Spleen (tissue), 11 donors: ENCODE results near the gene LRRC4B. TPM values are rescaled to one million over a fixed set of nuclear protein-coding genes. Genes with fewer than 3 reads are reported as not detected.

Experiments used
- DNase-seq: peaks from one replicate; pipeline ENCODE4 v3.0.0-alpha.2; 2020
- H3K27ac ChIP-seq, 8 donors: fragments of 200-600 bp; sonication (generic) in 7 of 8; 1 replicate in 4 of 8; 2 replicates in 4 of 8; pipeline versions ENCODE4 v1.5.0 to v1.8.0; 2016 to 2021; ENCODE audit warnings: inconsistent platforms in 4 of 8, mild to moderate bottlenecking in 4 of 8, moderate library complexity in 1 of 8
- H3K27me3 ChIP-seq, 7 donors: fragments of 200-600 bp; sonication (generic) in 6 of 7; replicated peaks in 1 of 7; 1 replicate in 4 of 7; 2 replicates in 3 of 7; pipeline versions ENCODE4 v1.5.0 to v1.8.0; 2016 to 2021; ENCODE audit warnings: inconsistent platforms in 3 of 7, mild to moderate bottlenecking in 1 of 7
- H3K36me3 ChIP-seq, 6 donors: fragments of 200-600 bp; sonication (generic) in 5 of 6; 1 replicate in 4 of 6; 2 replicates in 2 of 6; pipeline versions ENCODE4 v1.5.0 to v1.8.0; 2016 to 2021; ENCODE audit warnings: inconsistent platforms in 2 of 6
- H3K4me1 ChIP-seq, 6 donors: fragments of 200-600 bp; sonication (generic) in 5 of 6; 1 replicate in 3 of 6; 2 replicates in 3 of 6; pipeline versions ENCODE4 v1.5.0 to v1.8.0; 2016 to 2021; ENCODE audit warnings: inconsistent platforms in 3 of 6
- H3K4me3 ChIP-seq, 8 donors: fragments of 200-600 bp; sonication (generic) in 7 of 8; 1 replicate in 4 of 8; 2 replicates in 4 of 8; pipeline versions ENCODE4 v1.5.0 to v1.8.0; 2016 to 2021; ENCODE audit warnings: inconsistent platforms in 4 of 8, mild to moderate bottlenecking in 4 of 8, moderate library complexity in 2 of 8
- H3K9me3 ChIP-seq, 8 donors: fragments of 200-600 bp; sonication (generic) in 7 of 8; 1 replicate in 4 of 8; 2 replicates in 4 of 8; pipeline versions ENCODE4 v1.5.0 to v1.8.0; 2016 to 2021; ENCODE audit warnings: inconsistent platforms in 4 of 8
- POLR2A ChIP-seq, 3 donors: fragments of 450-650 bp; IDR thresholded peaks; one replicate each; pipeline ENCODE4 v1.5.1; 2017; ENCODE audit warnings: antibody characterized with exemption in 3 of 3, mild to moderate bottlenecking in 1 of 3
- POLR2AphosphoS5 ChIP-seq, 3 donors: sonication (generic); formaldehyde crosslinking; IDR thresholded peaks; one replicate each; pipeline ENCODE4 v1.5.1; 2017; ENCODE audit warnings: antibody characterized with exemption in 3 of 3
- WGBS, 5 donors: extraction: QIAGEN DNeasy Blood & Tissue Kit in 3 of 5; methylation state at CpG; one replicate each; pipeline versions ENCODE4 v1.1.5 to v1.1.7; 2013 to 2018; 5-methylcytosine and 5-hydroxymethylcytosine counted together
- intact Hi-C: fragments of 100-400 bp; cut with DNase I; formaldehyde crosslinking; loops from one replicate; pipeline ENCODE4 v1.15.0; 2023; ENCODE audit warnings: low total_unique reads
- polyA plus RNA-seq, 3 donors: library from polyadenylated mRNA; stranded (reverse); fragments of 200-250 nt; gene quantifications; one replicate each; pipeline ENCODE4 v1.2.1, GENCODE V29; 2013
- total RNA-seq, 7 donors: library from RNA; depleted of rRNA in 3 of 7; stranded (reverse); fragments of >200 nt in 3 of 7; fragmentation: NEBNext Ultra II Directional in 4 of 7; extraction: Animal tissue kit (Norgen Biotek cat#: 25700) in 4 of 7; gene quantifications; one replicate each; pipeline versions ENCODE4 v1.1.0 to v1.2.1, GENCODE V29; 2016 to 2021
- TF ChIP-seq, protein P1 (sequence below), 11 experiments: fragments of 200-600 bp in 7 of 11; fragments of 450-650 bp in 4 of 11; sonication (generic) in 4 of 11; IDR thresholded peaks in 8 of 11; conservative IDR thresholded peaks in 3 of 11; 1 replicate in 7 of 11; 2 replicates in 4 of 11; pipeline versions ENCODE4 v1.4.0 to v1.8.0; 2016 to 2021; ENCODE audit warnings: antibody characterized with exemption in 11 of 11, inconsistent platforms in 4 of 11, mild to moderate bottlenecking in 1 of 11
- donor health status: healthy with polysubstance abuse.
- donor health status: DM: no; HTN: no; CAD: no; lungs with moderate emphysema.
- donor health status: DM: no; HTN: no; CAD: no.
- donor health status: Bipolar disorder and iron deficiency.
- donor health status: healthy.
- donor health status: DM: no; HTN: no; CAD: no.
- donor health status: DM: yes; HTN: yes; CAD: no.

Gene LRRC4B
- total and polyA plus RNA-seq, 10 donors = 0.20 to 2.3 (median 0.97) TPM

DNA sequence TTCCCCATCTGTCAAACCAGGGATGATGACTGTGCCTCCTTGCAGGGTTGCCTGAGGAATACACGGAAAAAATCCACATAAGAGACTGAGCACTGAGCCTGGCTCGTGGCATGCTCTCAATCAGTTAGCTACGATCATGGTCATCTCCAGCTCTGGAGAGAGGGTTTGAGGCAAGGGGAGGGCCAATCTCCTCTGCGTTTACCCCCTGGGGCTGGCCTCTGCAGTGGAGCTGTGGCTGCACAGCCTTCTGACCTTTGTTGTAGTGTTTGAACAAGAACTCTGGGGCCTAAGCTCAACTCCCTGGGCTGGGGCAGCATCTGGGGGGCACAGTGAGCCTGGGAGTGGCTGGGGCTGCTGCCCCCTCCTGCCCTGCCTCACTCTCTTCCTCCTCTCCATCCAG is 5.9 kb downstream of the LRRC4B start:
- H3K27ac ChIP-seq = no peak overlapping the region
- peaks cover 2 to 99% (median 50%) of the 10 kb centered on the region in 7 donors for H3K27me3 ChIP-seq
- H3K9me3 ChIP-seq = no peaks in the 10 kb centered on the region
- DNase-seq = no peak
- no peak for TF ChIP-seq POLR2A (IDR thresholded peaks at IDR 0.05)
- intact Hi-C loops = no loop called here
- H3K36me3 ChIP-seq = no peaks in the 10 kb centered on the region
- no peak overlapping the region for H3K4me3 ChIP-seq
- WGBS, 5 donors = 29 to 73% (median 65%) methylated on average over 1 to 4 of the region's 4 CpGs
- peaks cover 0 to 17% (median 12%) of the 10 kb centered on the region in 6 donors for H3K4me1 ChIP-seq

DNA sequence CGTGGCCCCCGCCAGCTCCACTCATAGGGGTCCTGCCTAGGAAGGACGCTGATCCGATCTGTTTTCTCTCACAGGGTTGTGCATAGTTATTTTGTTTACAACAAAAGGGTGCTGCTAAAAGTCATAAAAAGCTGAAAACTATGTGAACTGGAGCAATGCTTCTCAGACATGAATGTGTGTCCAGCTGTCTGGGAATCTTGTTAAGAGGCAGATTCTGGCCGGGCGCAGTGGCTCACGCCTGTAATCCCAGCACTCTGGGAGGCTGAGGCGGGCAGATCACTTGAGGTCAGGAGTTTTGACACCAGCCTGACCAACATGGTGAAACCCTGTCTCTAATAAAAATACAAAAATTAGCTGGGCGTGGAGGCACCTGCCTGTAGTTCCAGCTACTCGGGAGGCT is 8.6 kb downstream of the LRRC4B start:
- Histone ChIP-seq H3K9me3 (no peaks in the 10 kb centered on the region), H3K4me3 (no peak overlapping the region), H3K27me3 (peaks cover 0 to 99% (median 48%) of the 10 kb centered on the region in 7 donors), H3K27ac (no peak overlapping the region), H3K36me3 (no peaks in the 10 kb centered on the region), H3K4me1 (peaks cover 0 to 14% (median 11%) of the 10 kb centered on the region in 6 donors)
- WGBS, 5 donors = 67 to 79% (median 69%) methylated on average over 10 of the region's 10 CpGs
- TF ChIP-seq POLR2A (IDR thresholded peaks at IDR 0.05) (no peak), POLR2AphosphoS5 (IDR thresholded peaks at IDR 0.05) (no peak)
- TF ChIP-seq, protein P1, sequence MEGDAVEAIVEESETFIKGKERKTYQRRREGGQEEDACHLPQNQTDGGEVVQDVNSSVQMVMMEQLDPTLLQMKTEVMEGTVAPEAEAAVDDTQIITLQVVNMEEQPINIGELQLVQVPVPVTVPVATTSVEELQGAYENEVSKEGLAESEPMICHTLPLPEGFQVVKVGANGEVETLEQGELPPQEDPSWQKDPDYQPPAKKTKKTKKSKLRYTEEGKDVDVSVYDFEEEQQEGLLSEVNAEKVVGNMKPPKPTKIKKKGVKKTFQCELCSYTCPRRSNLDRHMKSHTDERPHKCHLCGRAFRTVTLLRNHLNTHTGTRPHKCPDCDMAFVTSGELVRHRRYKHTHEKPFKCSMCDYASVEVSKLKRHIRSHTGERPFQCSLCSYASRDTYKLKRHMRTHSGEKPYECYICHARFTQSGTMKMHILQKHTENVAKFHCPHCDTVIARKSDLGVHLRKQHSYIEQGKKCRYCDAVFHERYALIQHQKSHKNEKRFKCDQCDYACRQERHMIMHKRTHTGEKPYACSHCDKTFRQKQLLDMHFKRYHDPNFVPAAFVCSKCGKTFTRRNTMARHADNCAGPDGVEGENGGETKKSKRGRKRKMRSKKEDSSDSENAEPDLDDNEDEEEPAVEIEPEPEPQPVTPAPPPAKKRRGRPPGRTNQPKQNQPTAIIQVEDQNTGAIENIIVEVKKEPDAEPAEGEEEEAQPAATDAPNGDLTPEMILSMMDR (IDR thresholded peaks at IDR 0.05 in 8 of 11, conservative IDR thresholded peaks at IDR 0.05 in 3 of 11) = no peak
- DNase-seq = no peak
- intact Hi-C loops = no loop called here

DNA sequence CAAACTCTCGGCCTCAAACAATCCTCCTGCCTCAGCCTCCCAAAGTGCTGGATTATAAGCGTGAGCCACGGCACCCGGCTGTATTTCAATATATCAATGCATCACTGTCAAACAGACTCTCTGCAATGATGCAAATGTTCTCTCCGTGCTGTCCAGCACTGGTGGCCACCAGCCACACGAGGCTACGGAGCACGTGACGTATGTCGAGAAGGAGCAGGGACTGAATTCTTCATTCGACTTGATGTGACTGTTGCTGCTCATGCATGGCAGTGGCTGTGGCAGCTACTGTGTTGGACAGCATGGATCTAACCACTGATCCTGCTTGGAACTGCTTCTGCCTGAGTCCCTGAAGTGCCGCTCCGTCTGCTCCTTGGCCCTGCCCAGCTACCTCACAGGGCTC is 9.8 kb downstream of the LRRC4B start:
- 91 to 98% (median 92%) methylated on average over 13 of the region's 13 CpGs for WGBS, 5 donors
- H3K27ac ChIP-seq = no peak overlapping the region
- no peaks in the 10 kb centered on the region for H3K36me3 ChIP-seq
- H3K4me1 ChIP-seq = peaks cover 0 to 14% (median 11%) of the 10 kb centered on the region in 6 donors
- no peak for DNase-seq
- intact Hi-C loops = no loop called here
- TF ChIP-seq POLR2A (IDR thresholded peaks at IDR 0.05) (no peak), POLR2AphosphoS5 (IDR thresholded peaks at IDR 0.05) (no peak)
- TF ChIP-seq, protein P1 (IDR thresholded peaks at IDR 0.05 in 8 of 11, conservative IDR thresholded peaks at IDR 0.05 in 3 of 11) = no peak
- H3K27me3 ChIP-seq = peaks cover 0 to 99% (median 41%) of the 10 kb centered on the region in 7 donors
- no peaks in the 10 kb centered on the region for H3K9me3 ChIP-seq
- no peak overlapping the region for H3K4me3 ChIP-seq

DNA sequence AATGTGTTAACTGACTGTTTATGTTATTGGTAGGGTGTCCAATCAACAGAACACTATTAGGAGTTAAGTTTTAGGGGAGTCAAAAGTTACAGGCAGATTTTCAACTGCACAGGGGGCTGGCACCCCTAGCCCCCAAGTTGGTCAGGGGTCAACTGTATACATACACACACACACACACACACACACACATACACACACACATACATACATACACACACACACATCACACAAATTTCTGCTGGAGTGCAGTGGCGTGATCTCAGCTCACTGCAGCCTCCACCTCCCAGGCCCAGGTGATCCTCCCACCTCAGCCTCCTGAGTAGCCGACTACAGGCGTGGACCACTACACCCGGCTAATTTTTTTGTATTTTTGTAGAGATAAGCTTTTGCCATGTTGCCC is 10.2 kb downstream of the LRRC4B start:
- no peak overlapping the region for H3K4me3 ChIP-seq
- TF ChIP-seq POLR2A (IDR thresholded peaks at IDR 0.05) (no peak), POLR2AphosphoS5 (IDR thresholded peaks at IDR 0.05) (no peak)
- TF ChIP-seq, protein P1 (IDR thresholded peaks at IDR 0.05 in 8 of 11, conservative IDR thresholded peaks at IDR 0.05 in 3 of 11) = no peak
- H3K4me1 ChIP-seq = peaks cover 0 to 14% (median 11%) of the 10 kb centered on the region in 6 donors
- H3K36me3 ChIP-seq = no peaks in the 10 kb centered on the region
- H3K9me3 ChIP-seq = no peaks in the 10 kb centered on the region
- H3K27ac ChIP-seq = no peak overlapping the region
- intact Hi-C loops = no loop called here
- DNase-seq = no peak
- 84 to 95% (median 89%) methylated on average over 4 of the region's 4 CpGs for WGBS, 5 donors
- peaks cover 0 to 99% (median 41%) of the 10 kb centered on the region in 7 donors for H3K27me3 ChIP-seq
